ENCODE results near the gene IP6K3. TPM values are rescaled to one million over a fixed set of nuclear protein-coding genes. Genes with fewer than 3 reads are reported as not detected.
A peak's percentile ranks its signal among the peaks of the same experiment; 100 is the strongest.

Gene IP6K3
- total and polyA plus RNA-seq, 2 experiments from 2014 or later = 0.14 to 0.16 TPM

DNA sequence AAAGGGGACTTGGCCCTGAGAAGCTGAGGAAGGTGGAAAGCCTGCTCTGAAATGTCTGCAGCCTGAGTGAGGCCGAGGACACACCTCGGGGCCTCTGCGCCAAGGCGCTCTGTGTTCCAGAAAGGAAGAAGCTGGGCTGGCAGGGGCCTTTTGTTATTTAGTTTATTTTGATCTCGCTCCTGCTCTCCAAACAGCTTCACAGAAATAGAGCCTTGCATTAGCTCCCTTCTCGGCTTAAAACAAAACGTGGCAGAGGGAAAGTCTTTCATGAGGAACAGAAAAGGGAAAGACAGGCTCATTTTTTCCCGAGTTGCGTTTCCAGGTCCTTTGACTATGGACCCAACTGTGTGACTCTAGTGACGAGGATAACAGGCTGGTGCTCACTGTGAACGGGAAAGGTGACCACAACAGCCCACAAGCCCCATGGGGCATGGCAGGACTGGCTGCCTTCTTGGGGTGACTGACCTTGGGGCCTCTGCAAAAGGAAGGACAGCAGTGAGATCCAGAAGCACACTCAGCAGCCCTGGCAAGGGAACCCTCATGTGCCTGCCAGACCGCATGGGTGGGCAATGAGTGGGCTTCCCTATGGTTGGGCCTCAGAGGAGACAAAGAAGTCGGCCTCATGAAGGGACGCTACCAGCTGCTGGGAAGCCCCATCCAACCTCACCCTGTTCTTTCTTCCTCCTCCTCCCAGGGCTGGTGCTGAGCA is 23.6 kb upstream of the IP6K3 start:
- Histone ChIP-seq H3K4me2 (peak overlapping the region; percentile 74), H3K79me2 (replicated peaks; ENCODE audit: insufficient read depth) (no peaks in the 10 kb centered on the region), H3K27me3 (ENCODE audit: insufficient read depth) (no peaks in the 10 kb centered on the region), H3F3A (replicated peaks; ENCODE audit: low read depth) (peaks cover 18% of the 10 kb centered on the region), H3K4me1 (ENCODE audit: insufficient read depth) (peaks cover 32% of the 10 kb centered on the region), H2AFZ (no peak overlapping the region), H3K27ac (ENCODE audit: low read depth) (peak overlapping the region; percentile 81), H3K9me2 (ENCODE audit: insufficient read depth) (no peaks in the 10 kb centered on the region), H4K20me1 (replicated peaks; ENCODE audit: insufficient read depth) (0 out of 2 replicates have a peak, but pooled peaks cover 3% of the 10 kb centered on the region), H3K36me3 (ENCODE audit: insufficient read depth) (peaks cover 5% of the 10 kb centered on the region; the same call in 1 of the 2 replicates), H3K4me3 (no peak overlapping the region)
- ATAC-seq (peak; percentile 19), DNase-seq (ENCODE audit: low spot score) (peak; percentile 58)
- H3K27ac Mint-ChIP-seq = peak overlapping the region; percentile 37
- peaks cover 40% of the 10 kb centered on the region for H3K4me1 Mint-ChIP-seq
- H3K27me3 Mint-ChIP-seq (ENCODE audit: insufficient read depth, low read depth, poor library complexity) = peaks cover 22% of the 10 kb centered on the region
- H3K36me3 Mint-ChIP-seq (ENCODE audit: low read depth) = peaks cover 24% of the 10 kb centered on the region
- 0 out of 3 replicates have a peak overlapping the region, but pooled peaks have one; percentile 2 for H3K4me3 Mint-ChIP-seq
- TF ChIP-seq EZH2 (IDR thresholded peaks at IDR 0.05; ENCODE audit: low read depth, unreplicated experiment) (no peak), CREB1 (CRISPR knock-in tag; IDR thresholded peaks at IDR 0.05; ENCODE audit: low read depth) (no peak), ZNF331 (CRISPR knock-in tag; IDR thresholded peaks at IDR 0.05; ENCODE audit: low read depth) (no peak), NANOG (IDR thresholded peaks at IDR 0.05; ENCODE audit: borderline replicate concordance) (no peak), JUNB (IDR thresholded peaks at IDR 0.05; ENCODE audit: unreplicated experiment) (no peak), STAT1 (IDR thresholded peaks at IDR 0.05; ENCODE audit: unreplicated experiment) (no peak), POLR2AphosphoS5 (IDR thresholded peaks at IDR 0.05; ENCODE audit: low read depth) (no peak; the same call in 1 of the 2 replicates), ZNF114 (CRISPR knock-in tag; IDR thresholded peaks at IDR 0.05) (no peak), EZH2phosphoT487 (IDR thresholded peaks at IDR 0.05; ENCODE audit: unreplicated experiment) (no peak)
- TF ChIP-seq, protein P1, sequence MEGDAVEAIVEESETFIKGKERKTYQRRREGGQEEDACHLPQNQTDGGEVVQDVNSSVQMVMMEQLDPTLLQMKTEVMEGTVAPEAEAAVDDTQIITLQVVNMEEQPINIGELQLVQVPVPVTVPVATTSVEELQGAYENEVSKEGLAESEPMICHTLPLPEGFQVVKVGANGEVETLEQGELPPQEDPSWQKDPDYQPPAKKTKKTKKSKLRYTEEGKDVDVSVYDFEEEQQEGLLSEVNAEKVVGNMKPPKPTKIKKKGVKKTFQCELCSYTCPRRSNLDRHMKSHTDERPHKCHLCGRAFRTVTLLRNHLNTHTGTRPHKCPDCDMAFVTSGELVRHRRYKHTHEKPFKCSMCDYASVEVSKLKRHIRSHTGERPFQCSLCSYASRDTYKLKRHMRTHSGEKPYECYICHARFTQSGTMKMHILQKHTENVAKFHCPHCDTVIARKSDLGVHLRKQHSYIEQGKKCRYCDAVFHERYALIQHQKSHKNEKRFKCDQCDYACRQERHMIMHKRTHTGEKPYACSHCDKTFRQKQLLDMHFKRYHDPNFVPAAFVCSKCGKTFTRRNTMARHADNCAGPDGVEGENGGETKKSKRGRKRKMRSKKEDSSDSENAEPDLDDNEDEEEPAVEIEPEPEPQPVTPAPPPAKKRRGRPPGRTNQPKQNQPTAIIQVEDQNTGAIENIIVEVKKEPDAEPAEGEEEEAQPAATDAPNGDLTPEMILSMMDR (conservative IDR thresholded peaks at IDR 0.05; ENCODE audit: low read depth in 2 of 2) = no peak
- TF ChIP-seq, protein P2, sequence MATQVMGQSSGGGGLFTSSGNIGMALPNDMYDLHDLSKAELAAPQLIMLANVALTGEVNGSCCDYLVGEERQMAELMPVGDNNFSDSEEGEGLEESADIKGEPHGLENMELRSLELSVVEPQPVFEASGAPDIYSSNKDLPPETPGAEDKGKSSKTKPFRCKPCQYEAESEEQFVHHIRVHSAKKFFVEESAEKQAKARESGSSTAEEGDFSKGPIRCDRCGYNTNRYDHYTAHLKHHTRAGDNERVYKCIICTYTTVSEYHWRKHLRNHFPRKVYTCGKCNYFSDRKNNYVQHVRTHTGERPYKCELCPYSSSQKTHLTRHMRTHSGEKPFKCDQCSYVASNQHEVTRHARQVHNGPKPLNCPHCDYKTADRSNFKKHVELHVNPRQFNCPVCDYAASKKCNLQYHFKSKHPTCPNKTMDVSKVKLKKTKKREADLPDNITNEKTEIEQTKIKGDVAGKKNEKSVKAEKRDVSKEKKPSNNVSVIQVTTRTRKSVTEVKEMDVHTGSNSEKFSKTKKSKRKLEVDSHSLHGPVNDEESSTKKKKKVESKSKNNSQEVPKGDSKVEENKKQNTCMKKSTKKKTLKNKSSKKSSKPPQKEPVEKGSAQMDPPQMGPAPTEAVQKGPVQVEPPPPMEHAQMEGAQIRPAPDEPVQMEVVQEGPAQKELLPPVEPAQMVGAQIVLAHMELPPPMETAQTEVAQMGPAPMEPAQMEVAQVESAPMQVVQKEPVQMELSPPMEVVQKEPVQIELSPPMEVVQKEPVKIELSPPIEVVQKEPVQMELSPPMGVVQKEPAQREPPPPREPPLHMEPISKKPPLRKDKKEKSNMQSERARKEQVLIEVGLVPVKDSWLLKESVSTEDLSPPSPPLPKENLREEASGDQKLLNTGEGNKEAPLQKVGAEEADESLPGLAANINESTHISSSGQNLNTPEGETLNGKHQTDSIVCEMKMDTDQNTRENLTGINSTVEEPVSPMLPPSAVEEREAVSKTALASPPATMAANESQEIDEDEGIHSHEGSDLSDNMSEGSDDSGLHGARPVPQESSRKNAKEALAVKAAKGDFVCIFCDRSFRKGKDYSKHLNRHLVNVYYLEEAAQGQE (IDR thresholded peaks at IDR 0.05; ENCODE audit: unreplicated experiment) = no peak
- TF ChIP-seq, protein P3, sequence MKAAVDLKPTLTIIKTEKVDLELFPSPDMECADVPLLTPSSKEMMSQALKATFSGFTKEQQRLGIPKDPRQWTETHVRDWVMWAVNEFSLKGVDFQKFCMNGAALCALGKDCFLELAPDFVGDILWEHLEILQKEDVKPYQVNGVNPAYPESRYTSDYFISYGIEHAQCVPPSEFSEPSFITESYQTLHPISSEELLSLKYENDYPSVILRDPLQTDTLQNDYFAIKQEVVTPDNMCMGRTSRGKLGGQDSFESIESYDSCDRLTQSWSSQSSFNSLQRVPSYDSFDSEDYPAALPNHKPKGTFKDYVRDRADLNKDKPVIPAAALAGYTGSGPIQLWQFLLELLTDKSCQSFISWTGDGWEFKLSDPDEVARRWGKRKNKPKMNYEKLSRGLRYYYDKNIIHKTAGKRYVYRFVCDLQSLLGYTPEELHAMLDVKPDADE (IDR thresholded peaks at IDR 0.05) = no peak
- TF ChIP-seq, protein P4, sequence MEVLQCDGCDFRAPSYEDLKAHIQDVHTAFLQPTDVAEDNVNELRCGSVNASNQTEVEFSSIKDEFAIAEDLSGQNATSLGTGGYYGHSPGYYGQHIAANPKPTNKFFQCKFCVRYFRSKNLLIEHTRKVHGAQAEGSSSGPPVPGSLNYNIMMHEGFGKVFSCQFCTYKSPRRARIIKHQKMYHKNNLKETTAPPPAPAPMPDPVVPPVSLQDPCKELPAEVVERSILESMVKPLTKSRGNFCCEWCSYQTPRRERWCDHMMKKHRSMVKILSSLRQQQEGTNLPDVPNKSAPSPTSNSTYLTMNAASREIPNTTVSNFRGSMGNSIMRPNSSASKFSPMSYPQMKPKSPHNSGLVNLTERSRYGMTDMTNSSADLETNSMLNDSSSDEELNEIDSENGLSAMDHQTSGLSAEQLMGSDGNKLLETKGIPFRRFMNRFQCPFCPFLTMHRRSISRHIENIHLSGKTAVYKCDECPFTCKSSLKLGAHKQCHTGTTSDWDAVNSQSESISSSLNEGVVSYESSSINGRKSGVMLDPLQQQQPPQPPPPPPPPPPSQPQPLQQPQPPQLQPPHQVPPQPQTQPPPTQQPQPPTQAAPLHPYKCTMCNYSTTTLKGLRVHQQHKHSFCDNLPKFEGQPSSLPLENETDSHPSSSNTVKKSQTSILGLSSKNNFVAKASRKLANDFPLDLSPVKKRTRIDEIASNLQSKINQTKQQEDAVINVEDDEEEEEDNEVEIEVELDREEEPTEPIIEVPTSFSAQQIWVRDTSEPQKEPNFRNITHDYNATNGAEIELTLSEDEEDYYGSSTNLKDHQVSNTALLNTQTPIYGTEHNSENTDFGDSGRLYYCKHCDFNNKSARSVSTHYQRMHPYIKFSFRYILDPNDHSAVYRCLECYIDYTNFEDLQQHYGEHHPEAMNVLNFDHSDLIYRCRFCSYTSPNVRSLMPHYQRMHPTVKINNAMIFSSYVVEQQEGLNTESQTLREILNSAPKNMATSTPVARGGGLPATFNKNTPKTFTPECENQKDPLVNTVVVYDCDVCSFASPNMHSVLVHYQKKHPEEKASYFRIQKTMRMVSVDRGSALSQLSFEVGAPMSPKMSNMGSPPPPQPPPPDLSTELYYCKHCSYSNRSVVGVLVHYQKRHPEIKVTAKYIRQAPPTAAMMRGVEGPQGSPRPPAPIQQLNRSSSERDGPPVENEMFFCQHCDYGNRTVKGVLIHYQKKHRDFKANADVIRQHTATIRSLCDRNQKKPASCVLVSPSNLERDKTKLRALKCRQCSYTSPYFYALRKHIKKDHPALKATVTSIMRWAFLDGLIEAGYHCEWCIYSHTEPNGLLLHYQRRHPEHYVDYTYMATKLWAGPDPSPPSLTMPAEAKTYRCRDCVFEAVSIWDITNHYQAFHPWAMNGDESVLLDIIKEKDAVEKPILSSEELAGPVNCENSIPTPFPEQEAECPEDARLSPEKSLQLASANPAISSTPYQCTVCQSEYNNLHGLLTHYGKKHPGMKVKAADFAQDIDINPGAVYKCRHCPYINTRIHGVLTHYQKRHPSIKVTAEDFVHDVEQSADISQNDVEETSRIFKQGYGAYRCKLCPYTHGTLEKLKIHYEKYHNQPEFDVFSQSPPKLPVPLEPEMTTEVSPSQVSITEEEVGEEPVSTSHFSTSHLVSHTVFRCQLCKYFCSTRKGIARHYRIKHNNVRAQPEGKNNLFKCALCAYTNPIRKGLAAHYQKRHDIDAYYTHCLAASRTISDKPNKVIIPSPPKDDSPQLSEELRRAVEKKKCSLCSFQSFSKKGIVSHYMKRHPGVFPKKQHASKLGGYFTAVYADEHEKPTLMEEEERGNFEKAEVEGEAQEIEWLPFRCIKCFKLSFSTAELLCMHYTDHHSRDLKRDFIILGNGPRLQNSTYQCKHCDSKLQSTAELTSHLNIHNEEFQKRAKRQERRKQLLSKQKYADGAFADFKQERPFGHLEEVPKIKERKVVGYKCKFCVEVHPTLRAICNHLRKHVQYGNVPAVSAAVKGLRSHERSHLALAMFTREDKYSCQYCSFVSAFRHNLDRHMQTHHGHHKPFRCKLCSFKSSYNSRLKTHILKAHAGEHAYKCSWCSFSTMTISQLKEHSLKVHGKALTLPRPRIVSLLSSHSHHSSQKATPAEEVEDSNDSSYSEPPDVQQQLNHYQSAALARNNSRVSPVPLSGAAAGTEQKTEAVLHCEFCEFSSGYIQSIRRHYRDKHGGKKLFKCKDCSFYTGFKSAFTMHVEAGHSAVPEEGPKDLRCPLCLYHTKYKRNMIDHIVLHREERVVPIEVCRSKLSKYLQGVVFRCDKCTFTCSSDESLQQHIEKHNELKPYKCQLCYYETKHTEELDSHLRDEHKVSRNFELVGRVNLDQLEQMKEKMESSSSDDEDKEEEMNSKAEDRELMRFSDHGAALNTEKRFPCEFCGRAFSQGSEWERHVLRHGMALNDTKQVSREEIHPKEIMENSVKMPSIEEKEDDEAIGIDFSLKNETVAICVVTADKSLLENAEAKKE (CRISPR knock-in tag; IDR thresholded peaks at IDR 0.05) = no peak
- H3K9me3 Mint-ChIP-seq = no peaks in the 10 kb centered on the region

Measured in GM23338 (cell line).